Measurements from ENCODE around the gene FBXL2.

- TF ChIP-seq CTCF (IDR thresholded peaks at IDR 0.05; ENCODE audit: low read depth, low read length) (no peak), POLR2A (IDR thresholded peaks at IDR 0.05; ENCODE audit: extremely low read depth, insufficient read length) (no peak)
These were observed 152.8 kb downstream of the FBXL2 start for GRCh38 chr3:33430061-33430460.

Data from NB4 (cell line).